UCSD-AML1 (cell line): ENCODE results near the gene COL1A2.

Source experiments
- DNase-seq: peaks from one replicate; lab custom pipeline; 2025; ENCODE audit not compliant: unreplicated experiment; lab: John Stamatoyannopoulos, UW

The COL1A2 gene

GRCh38 chr7:94394437-94395140, at the start of gene COL1A2:
COL1A2 (plus strand) TSS chr7:94394895; CDS start chr7:94395032, 137 bp downstream.
- no peak for DNase-seq

GRCh38 chr7:94345907-94346306, 48.8 kb upstream of the COL1A2 start:
- no peak for DNase-seq

- DNase-seq, result no peak
Measured at GRCh38 chr7:94348142-94348541, 46.6 kb upstream of the COL1A2 start.

DNA sequence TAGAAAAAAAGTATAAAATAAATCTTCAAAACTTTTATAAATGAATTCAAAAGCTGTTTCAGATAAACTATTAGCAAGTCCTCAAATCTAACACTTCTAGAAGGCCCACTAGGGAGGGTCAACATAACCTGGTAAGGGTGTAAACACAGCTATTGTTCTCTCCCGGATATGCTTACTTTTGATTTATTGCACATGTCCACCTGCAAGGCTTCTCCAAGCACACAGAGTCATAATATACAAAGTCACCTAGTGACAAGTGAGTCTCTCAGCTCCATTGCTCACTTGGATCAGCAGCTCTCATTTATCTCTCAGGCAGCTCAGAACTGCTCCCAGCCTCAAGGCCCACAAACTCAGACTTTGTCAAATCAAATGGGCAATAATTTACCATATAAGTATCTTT, 44.0 kb upstream of the COL1A2 start:
- no peak for DNase-seq

GRCh38 chr7:94351703-94352102, 43.0 kb upstream of the COL1A2 start:
- DNase-seq, result no peak

DNA sequence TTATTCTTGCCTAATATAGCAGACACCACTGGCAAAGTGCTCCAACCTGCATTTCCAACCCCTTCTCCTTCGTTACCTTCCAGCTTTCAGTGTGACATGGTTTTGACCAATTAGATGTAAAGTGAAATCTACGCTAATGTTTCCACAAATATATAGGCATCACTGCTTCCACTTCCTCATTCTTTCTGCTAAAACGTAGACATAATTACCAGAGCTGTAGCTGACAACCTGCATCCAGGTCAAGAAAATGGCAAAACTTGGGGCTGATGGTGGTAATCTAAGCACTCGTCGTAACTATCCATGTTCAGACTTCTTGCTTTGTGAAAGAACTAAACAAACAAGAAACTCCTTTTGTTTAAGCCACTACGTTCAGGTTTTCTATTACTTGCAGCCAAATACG, 41.8 kb upstream of the COL1A2 start:
- no peak for DNase-seq

DNA sequence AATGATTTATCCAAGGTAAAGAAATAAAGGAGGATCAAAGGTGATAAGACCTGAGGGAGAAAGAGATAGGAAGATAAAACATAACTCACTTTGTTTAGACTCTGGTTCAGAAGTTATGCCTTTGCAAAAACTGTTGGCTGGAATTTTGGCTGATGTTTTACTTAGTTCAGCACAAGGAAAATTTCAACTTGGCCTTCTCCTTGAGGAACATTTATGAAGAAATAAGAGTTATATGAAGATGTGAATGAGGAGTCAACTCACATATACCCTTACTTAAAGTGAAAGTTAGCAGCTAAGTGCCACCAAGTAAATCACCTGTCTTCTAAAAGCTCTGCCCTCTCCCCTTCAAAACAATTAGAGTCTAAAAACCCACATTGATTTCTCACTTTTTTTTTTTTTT, 39.7 kb upstream of the COL1A2 start:
- no peak for DNase-seq

DNA sequence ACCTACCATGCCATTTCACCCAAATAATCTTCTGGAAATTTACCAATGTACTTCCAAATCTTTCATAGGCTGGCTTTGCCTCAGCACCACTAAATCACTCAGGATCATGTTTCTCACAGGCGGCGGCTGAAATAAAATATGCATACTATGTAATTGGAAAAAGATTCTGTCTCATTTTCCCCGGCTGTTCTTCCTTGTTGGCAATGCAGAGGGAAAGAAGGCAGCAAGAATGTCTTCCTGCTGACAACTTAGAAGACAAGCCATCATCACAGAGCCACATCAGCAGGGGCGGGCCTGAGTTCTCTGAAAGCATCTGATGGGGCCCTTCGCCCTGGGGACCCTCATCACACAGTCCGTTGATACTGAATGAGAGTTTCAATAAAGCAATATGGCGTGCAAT, 39.2 kb upstream of the COL1A2 start:
- DNase-seq, result no peak

GRCh38 chr7:94357076-94357475, 37.6 kb upstream of the COL1A2 start:
- no peak for DNase-seq

- DNase-seq, result no peak
Measured at GRCh38 chr7:94360926-94361325, 33.8 kb upstream of the COL1A2 start.

DNA sequence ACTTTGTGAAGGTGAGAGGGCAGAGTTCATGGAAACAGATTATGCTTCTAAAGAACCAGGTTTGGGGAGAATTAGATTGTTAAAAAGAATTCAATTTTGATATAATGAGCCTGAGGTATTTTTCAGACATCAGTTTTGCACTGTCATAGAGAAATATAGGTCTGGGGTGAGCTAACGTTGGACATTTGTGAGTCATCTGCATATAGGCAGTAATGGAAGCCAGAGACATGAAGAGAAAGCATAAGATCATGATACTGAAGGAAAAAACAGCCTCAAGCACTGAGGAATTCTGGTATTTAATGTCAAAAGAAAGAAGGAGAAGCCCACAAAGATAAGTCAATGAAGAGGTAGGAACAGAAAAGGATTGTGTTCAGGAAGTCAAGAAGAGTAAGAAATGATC, 32.4 kb upstream of the COL1A2 start:
- no peak for DNase-seq

- DNase-seq, result no peak
Measured at GRCh38 chr7:94364816-94365215, 29.9 kb upstream of the COL1A2 start.

- no peak for DNase-seq
Measured at GRCh38 chr7:94366163-94366562, 28.5 kb upstream of the COL1A2 start.

DNA sequence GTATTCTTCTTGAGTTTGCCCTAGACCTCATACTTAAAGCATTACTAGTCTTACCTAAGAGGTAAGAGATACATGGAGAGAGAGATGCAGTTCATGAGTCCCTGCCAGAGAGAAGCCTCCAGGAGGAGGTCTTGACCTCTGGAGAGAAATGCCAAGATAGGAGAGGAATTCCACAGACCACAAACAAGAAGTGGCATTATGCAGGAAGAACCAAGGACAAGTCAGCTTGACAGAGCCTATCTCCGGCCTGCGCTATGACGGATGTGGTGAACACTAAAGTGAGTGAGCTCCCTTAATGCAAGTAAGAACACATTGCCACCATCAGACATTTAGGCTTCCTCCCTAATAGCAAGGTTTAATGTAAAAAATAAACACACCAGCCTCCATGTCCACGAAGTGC, 27.9 kb upstream of the COL1A2 start:
- no peak for DNase-seq

DNA sequence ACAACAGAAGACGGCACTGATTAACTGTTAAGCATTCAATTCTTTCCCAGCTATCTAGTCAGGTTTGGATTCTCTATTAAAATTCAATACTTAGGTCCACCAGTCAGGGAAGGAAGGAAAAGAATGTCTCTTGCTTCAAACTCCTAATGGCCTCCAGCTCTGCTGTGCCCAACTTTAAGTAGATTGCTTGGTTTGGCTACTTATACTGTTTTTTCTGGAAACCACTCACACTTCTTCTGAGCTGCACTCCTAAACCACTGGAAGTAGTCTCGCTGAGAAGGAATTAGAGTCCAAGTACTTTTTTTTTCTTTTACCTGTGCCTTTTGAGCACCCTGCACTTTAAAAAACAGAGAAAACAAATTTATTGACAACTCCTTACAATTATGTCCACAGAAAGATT, 26.7 kb upstream of the COL1A2 start:
- no peak for DNase-seq

- DNase-seq, result no peak
Measured at GRCh38 chr7:94368371-94368791, 26.3 kb upstream of the COL1A2 start.

- no peak for DNase-seq
Measured at GRCh38 chr7:94374231-94374630, 20.5 kb upstream of the COL1A2 start.

DNA sequence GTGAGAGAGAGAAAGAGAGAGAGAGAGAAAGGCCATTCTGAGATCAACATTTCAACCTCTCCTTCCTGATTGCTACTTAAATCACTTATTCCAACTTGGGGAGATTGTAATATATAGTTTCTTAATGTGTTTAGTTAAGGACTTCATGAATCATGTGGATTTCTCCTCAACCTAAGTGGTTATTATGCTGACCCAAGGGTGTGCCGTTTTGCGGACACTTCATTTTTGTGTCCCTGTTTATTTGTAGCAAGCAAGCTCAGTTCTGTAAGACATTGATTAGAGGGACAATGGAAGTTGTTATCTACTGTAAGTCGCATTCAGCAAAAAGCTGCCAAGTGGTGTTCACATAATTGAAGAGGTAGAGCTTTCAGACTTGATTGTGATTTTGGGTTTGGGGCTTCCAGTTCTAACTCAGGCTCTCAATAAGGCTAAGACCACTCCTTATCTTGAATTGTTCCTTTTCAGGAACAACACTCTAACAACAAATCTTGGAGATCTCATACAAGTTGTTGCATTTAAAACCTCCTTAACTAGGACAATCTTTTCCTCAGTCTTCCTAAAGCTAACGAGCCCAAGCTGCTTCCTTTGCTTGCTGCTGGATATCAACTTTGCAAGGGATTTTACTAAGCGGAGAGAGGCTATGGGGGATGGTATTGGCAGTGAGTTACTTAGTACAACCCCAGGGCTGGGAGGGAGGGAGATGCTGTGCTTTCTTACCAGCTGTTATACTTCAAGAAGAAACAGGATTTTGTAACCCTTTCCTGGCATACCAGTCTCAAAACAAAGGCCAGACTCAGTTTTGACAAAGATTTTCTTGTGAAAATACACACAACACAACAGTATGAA, 19.8 kb upstream of the COL1A2 start:
- no peak for DNase-seq

GRCh38 chr7:94375691-94376090, 19.0 kb upstream of the COL1A2 start:
- no peak for DNase-seq

GRCh38 chr7:94376281-94376680, 18.4 kb upstream of the COL1A2 start:
- no peak for DNase-seq

GRCh38 chr7:94378356-94378755, 16.3 kb upstream of the COL1A2 start:
- DNase-seq, result no peak

GRCh38 chr7:94380264-94380663, 14.4 kb upstream of the COL1A2 start:
- DNase-seq, result no peak
